HepG2 (cell line): Measurements from ENCODE around the gene B3GALNT2. TPM values are rescaled to one million over a fixed set of nuclear protein-coding genes. Genes with fewer than 3 reads are reported as not detected.

Experiments used
- ATAC-seq: fragments of 200-7000 bp; cut with Tn5 transposase; 3 replicates; pipeline ENCODE4 v1.9.1; 2020; ENCODE audit warnings: mild to moderate bottlenecking, moderate library complexity
- BruUV-seq: library from RNA; stranded (reverse); fragments of 400-500 nt; replicated peaks from 2 replicates; lab custom pipeline; 2021; lab: Mats Ljungman, UMichigan
- CTCF ChIA-PET: fragments of 300-600 bp; formaldehyde crosslinking; extraction: SDS; loops from one replicate; lab custom pipeline; 2021; ENCODE audit warnings: low total read pairs, inconsistent platforms, low intra/inter-chr PET ratio; lab: Yijun Ruan, JAX
- POLR2A ChIA-PET: fragments of 350-600 bp; sonication (Branson Sonifier 250); formaldehyde crosslinking; loops from one replicate; lab custom pipeline; 2020; ENCODE audit warnings: antibody characterized with exemption, inconsistent platforms; lab: Yijun Ruan, JAX
- DNase-seq: peaks from one replicate; pipeline ENCODE4 v3.0.0-alpha.2; 2015; ENCODE audit warnings: low spot score
- FAIRE-seq: peaks from 3 replicates; lab custom pipeline; 2011; peaks lifted over from hg19 to GRCh38; lab: Jason Lieb, UNC
- H2AFZ ChIP-seq: one replicate; pipeline ENCODE4 v1.6.1; 2011; ENCODE audit warnings: low read length, inconsistent platforms
- H3K27ac ChIP-seq: fragments of 300-600 bp; 3 replicates; pipeline ENCODE4 v1.8.0; 2011; ENCODE audit warnings: mixed run types, mild to moderate bottlenecking, mixed read lengths, low read length, inconsistent platforms; ENCODE audit not compliant: insufficient read depth; ENCODE audit errors: extremely low read length
- H3K27me3 ChIP-seq, 2 experiments: fragments of 200-600 bp in 1 of 2; 2 replicates in 1 of 2; 3 replicates in 1 of 2; pipeline versions ENCODE4 v1.6.0 to v1.8.0; 2011; ENCODE audit warnings: low read length in 2 of 2, mild to moderate bottlenecking in 2 of 2, moderate library complexity in 2 of 2, inconsistent platforms in 1 of 2; ENCODE audit not compliant: insufficient read depth in 2 of 2, control insufficient read depth in 1 of 2
- H3K36me3 ChIP-seq, 2 experiments: fragments of 200-600 bp in 1 of 2; replicated peaks in 1 of 2; 2 replicates in 1 of 2; 3 replicates in 1 of 2; pipeline versions ENCODE4 v1.5.1 to v1.8.0; 2011; ENCODE audit warnings: low read length in 2 of 2, inconsistent platforms in 1 of 2; ENCODE audit not compliant: insufficient read depth in 2 of 2, control insufficient read depth in 1 of 2
- H3K4me1 ChIP-seq: 2 replicates; pipeline ENCODE4 v1.5.1; 2012; ENCODE audit warnings: low read length, inconsistent platforms; ENCODE audit not compliant: insufficient read depth
- H3K4me2 ChIP-seq: 2 replicates; pipeline ENCODE4 v1.6.0; 2011; ENCODE audit warnings: low read depth, low read length, inconsistent platforms
- H3K4me3 ChIP-seq, 3 experiments: fragments of 200-600 bp in 1 of 3; sonication (generic), shearing (Covaris generic) in 1 of 3; replicated peaks in 1 of 3; 2 replicates each; pipeline ENCODE4 v1.5.1; 2011 to 2016; ENCODE audit warnings: low read length in 3 of 3, inconsistent platforms in 2 of 3, low read depth in 2 of 3, mild to moderate bottlenecking in 2 of 3, control low read depth in 1 of 3, mixed read lengths in 1 of 3; ENCODE audit not compliant: insufficient read depth in 1 of 3
- H3K79me2 ChIP-seq: one replicate; pipeline ENCODE4 v1.6.1; 2011; ENCODE audit warnings: low read length, inconsistent platforms; ENCODE audit not compliant: insufficient read depth
- H3K9ac ChIP-seq: 2 replicates; pipeline ENCODE4 v1.6.0; 2011; ENCODE audit warnings: mild to moderate bottlenecking, low read depth, low read length, inconsistent platforms; ENCODE audit not compliant: insufficient read depth
- H3K9me3 ChIP-seq: 2 replicates; pipeline ENCODE4 v1.5.1; 2012; ENCODE audit warnings: mild to moderate bottlenecking, low read length
- H4K20me1 ChIP-seq: 2 replicates; pipeline ENCODE4 v1.6.0; 2011; ENCODE audit warnings: inconsistent platforms, mild to moderate bottlenecking, low read length, moderate library complexity; ENCODE audit not compliant: insufficient read depth
- ARNT ChIP-seq: fragments of 450-650 bp; IDR thresholded peaks from 2 replicates; pipeline ENCODE4 v1.6.1; 2017
- ATAD3A ChIP-seq: sonication (generic); formaldehyde crosslinking; IDR thresholded peaks from 2 replicates; pipeline ENCODE4 v1.4.0; 2020; ENCODE audit warnings: missing genetic modification reagents
- ATM ChIP-seq: fragments of 450-650 bp; IDR thresholded peaks from 2 replicates; pipeline ENCODE4 v1.7.1; 2017; ENCODE audit warnings: mild to moderate bottlenecking, borderline replicate concordance
- BCL6 ChIP-seq: IDR thresholded peaks from 2 replicates; pipeline ENCODE4 v1.6.1; 2016; ENCODE audit warnings: missing genetic modification reagents, missing compliant biosample characterization
- NFIC ChIP-seq: IDR thresholded peaks from 2 replicates; pipeline ENCODE4 v1.6.1; 2012; ENCODE audit warnings: mild to moderate bottlenecking, low read length, inconsistent platforms
- SMARCC2 ChIP-seq: fragments of 450-650 bp; IDR thresholded peaks from 2 replicates; pipeline ENCODE4 v1.6.1; 2017; ENCODE audit warnings: antibody characterized with exemption, mild to moderate bottlenecking
- ZMYM3 ChIP-seq: sonication (generic); formaldehyde crosslinking; IDR thresholded peaks from 2 replicates; pipeline ENCODE4 v1.5.1; 2020; ENCODE audit warnings: mild to moderate bottlenecking, missing genetic modification reagents
- ZNF326 ChIP-seq: sonication (generic); formaldehyde crosslinking; IDR thresholded peaks from 2 replicates; pipeline ENCODE4 v1.4.0; 2020; ENCODE audit warnings: missing genetic modification reagents, borderline replicate concordance
- ZNF44 ChIP-seq: sonication (generic); formaldehyde crosslinking; IDR thresholded peaks from 2 replicates; pipeline ENCODE4 v1.5.1; 2020; ENCODE audit warnings: mild to moderate bottlenecking, missing genetic modification reagents
- ZNF616 ChIP-seq: sonication (generic); formaldehyde crosslinking; IDR thresholded peaks from 2 replicates; pipeline ENCODE4 v1.5.0; 2020; ENCODE audit warnings: low read depth, mild to moderate bottlenecking, missing genetic modification reagents
- WGBS: methylation state at CpG from one replicate; pipeline ENCODE4 v1.1.6; 2017; ENCODE audit warnings: low lambda C conversion rate; 5-methylcytosine and 5-hydroxymethylcytosine counted together
- in situ Hi-C: cut with HindIII; loops from 2 replicates; pipeline ENCODE4 v1.10.0; 2017; ENCODE audit warnings: low pct_unique_long_range_greater_than_20kb; ENCODE audit not compliant: extremely low pct_ligation_motif_present
- intact Hi-C: fragments of 100-400 bp; cut with micrococcal nuclease; formaldehyde crosslinking; loops from one replicate; pipeline ENCODE4 v1.10.0; 2022; ENCODE audit not compliant: unreplicated experiment
- polyA plus RNA-seq, 8 experiments: library from polyadenylated mRNA; depleted of rRNA in 3 of 8; stranded (reverse) in 7 of 8; unstranded in 1 of 8; fragments of >200 nt; fragmentation: Illumina TruSeq in 4 of 8; extraction: Trizol in 4 of 8; gene quantifications; 2 replicates each; pipeline versions ENCODE4 v1.2.1 to v1.2.3, GENCODE V29; 2011 to 2016; ENCODE audit warnings: low read depth in 4 of 8, missing spikeins in 1 of 8, mixed read lengths in 1 of 8; ENCODE audit not compliant: insufficient read depth in 1 of 8
- total RNA-seq, 5 experiments: library from RNA; depleted of rRNA; stranded (reverse); fragments of >200 nt; fragmentation: Illumina TruSeq; extraction: Trizol; gene quantifications; 2 replicates each; pipeline ENCODE4 v1.2.3, GENCODE V29; 2016; ENCODE audit warnings: low read depth in 1 of 5
- TF ChIP-seq, protein P1 (sequence below): sonication (generic); formaldehyde crosslinking; IDR thresholded peaks from 2 replicates; pipeline ENCODE4 v1.4.0; 2020; ENCODE audit warnings: missing genetic modification reagents
- TF ChIP-seq, protein P2 (sequence below): IDR thresholded peaks from 2 replicates; pipeline ENCODE4 v1.4.0; 2020; ENCODE audit warnings: mild to moderate bottlenecking, missing genetic modification reagents
- TF ChIP-seq, protein P3 (sequence below): sonication (generic); formaldehyde crosslinking; IDR thresholded peaks from 2 replicates; pipeline ENCODE4 v1.8.0; 2022; ENCODE audit warnings: missing genetic modification reagents, low read depth, mild to moderate bottlenecking, borderline replicate concordance
- TF ChIP-seq, protein P4 (sequence below): sonication (generic); formaldehyde crosslinking; IDR thresholded peaks from 2 replicates; pipeline ENCODE4 v1.4.0; 2020; ENCODE audit warnings: mild to moderate bottlenecking, low read depth, missing genetic modification reagents
- TF ChIP-seq, protein P5 (sequence below): sonication (generic); formaldehyde crosslinking; IDR thresholded peaks from 2 replicates; pipeline ENCODE4 v1.5.1; 2020; ENCODE audit warnings: mild to moderate bottlenecking, missing genetic modification reagents, borderline replicate concordance

B3GALNT2 gene
- total and polyA plus RNA-seq, 2 of the 13 experiments (the other 11 are each of a cell fraction or from before 2014, with no cell fraction given): 16.5 to 28.9 TPM

DNA sequence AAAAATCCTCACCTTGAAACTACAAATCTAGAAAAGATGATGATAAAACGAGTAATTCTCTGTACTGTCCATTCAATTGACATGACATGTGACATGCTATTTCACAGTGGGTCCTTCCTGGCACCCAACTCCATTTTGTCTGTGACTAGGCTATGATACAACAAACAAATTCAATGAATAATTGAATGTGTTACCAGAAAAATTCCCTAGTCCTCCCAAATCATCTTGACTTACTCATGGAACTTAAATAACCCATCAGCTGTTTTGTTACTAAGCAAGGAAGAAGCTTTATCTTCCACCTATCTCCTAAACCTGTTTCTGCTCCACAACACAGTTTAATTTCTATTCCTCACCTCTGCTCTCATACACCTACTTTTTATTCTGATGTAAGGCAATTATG lies 30.4 kb downstream of the B3GALNT2 start:
- 93% methylated on average over 1 of the region's 1 CpG for WGBS
- no peak overlapping the region for H3K9ac ChIP-seq
- POLR2A ChIA-PET: no interaction called here
- in situ Hi-C loops (no loop called here), intact Hi-C loops (no loop called here)
- no peaks in the 10 kb centered on the region for H3K79me2 ChIP-seq
- no peak overlapping the region for H2AFZ ChIP-seq
- H3K4me2 ChIP-seq: no peak overlapping the region
- no peaks in the 10 kb centered on the region for H3K9me3 ChIP-seq
- no peak overlapping the region for H3K27ac ChIP-seq
- H3K27me3 ChIP-seq: no peaks in the 10 kb centered on the region
- ATAC-seq (no peak), FAIRE-seq (no peak), DNase-seq (no peak)
- H3K4me3 ChIP-seq: no peak overlapping the region
- no peaks in the 10 kb centered on the region for H4K20me1 ChIP-seq
- no peaks in the 10 kb centered on the region for H3K4me1 ChIP-seq
- BruUV-seq: no TSS peak
- CTCF ChIA-PET: no interaction called here
- H3K36me3 ChIP-seq: peaks cover 1 to 35% of the 10 kb centered on the region in 2 experiments; a peak in 4 of 5 replicates
- TF ChIP-seq ARNT (no peak), ATAD3A (CRISPR knock-in tag) (no peak), BCL6 (no peak), ZNF616 (CRISPR knock-in tag) (no peak), SMARCC2 (no peak), NFIC (no peak), ZNF44 (CRISPR knock-in tag) (no peak), ZNF326 (CRISPR knock-in tag) (no peak), ATM (no peak), ZMYM3 (no peak)
- TF ChIP-seq, protein P1, sequence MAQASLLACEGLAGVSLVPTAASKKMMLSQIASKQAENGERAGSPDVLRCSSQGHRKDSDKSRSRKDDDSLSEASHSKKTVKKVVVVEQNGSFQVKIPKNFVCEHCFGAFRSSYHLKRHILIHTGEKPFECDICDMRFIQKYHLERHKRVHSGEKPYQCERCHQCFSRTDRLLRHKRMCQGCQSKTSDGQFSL: no peak
- TF ChIP-seq, protein P2, sequence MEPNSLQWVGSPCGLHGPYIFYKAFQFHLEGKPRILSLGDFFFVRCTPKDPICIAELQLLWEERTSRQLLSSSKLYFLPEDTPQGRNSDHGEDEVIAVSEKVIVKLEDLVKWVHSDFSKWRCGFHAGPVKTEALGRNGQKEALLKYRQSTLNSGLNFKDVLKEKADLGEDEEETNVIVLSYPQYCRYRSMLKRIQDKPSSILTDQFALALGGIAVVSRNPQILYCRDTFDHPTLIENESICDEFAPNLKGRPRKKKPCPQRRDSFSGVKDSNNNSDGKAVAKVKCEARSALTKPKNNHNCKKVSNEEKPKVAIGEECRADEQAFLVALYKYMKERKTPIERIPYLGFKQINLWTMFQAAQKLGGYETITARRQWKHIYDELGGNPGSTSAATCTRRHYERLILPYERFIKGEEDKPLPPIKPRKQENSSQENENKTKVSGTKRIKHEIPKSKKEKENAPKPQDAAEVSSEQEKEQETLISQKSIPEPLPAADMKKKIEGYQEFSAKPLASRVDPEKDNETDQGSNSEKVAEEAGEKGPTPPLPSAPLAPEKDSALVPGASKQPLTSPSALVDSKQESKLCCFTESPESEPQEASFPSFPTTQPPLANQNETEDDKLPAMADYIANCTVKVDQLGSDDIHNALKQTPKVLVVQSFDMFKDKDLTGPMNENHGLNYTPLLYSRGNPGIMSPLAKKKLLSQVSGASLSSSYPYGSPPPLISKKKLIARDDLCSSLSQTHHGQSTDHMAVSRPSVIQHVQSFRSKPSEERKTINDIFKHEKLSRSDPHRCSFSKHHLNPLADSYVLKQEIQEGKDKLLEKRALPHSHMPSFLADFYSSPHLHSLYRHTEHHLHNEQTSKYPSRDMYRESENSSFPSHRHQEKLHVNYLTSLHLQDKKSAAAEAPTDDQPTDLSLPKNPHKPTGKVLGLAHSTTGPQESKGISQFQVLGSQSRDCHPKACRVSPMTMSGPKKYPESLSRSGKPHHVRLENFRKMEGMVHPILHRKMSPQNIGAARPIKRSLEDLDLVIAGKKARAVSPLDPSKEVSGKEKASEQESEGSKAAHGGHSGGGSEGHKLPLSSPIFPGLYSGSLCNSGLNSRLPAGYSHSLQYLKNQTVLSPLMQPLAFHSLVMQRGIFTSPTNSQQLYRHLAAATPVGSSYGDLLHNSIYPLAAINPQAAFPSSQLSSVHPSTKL (CRISPR knock-in tag): no peak
- TF ChIP-seq, protein P3, sequence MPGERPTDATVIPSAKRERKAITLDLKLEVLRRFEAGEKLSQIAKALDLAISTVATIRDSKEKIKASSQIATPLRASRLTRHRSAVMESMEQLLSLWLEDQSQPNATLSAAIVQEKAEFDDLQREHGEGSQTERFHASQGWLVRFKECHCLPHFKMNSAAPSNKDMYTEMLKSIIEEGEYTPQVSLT (CRISPR knock-in tag): no peak
- TF ChIP-seq, protein P4, sequence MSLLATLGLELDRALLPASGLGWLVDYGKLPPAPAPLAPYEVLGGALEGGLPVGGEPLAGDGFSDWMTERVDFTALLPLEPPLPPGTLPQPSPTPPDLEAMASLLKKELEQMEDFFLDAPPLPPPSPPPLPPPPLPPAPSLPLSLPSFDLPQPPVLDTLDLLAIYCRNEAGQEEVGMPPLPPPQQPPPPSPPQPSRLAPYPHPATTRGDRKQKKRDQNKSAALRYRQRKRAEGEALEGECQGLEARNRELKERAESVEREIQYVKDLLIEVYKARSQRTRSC (CRISPR knock-in tag): no peak
- TF ChIP-seq, protein P5, sequence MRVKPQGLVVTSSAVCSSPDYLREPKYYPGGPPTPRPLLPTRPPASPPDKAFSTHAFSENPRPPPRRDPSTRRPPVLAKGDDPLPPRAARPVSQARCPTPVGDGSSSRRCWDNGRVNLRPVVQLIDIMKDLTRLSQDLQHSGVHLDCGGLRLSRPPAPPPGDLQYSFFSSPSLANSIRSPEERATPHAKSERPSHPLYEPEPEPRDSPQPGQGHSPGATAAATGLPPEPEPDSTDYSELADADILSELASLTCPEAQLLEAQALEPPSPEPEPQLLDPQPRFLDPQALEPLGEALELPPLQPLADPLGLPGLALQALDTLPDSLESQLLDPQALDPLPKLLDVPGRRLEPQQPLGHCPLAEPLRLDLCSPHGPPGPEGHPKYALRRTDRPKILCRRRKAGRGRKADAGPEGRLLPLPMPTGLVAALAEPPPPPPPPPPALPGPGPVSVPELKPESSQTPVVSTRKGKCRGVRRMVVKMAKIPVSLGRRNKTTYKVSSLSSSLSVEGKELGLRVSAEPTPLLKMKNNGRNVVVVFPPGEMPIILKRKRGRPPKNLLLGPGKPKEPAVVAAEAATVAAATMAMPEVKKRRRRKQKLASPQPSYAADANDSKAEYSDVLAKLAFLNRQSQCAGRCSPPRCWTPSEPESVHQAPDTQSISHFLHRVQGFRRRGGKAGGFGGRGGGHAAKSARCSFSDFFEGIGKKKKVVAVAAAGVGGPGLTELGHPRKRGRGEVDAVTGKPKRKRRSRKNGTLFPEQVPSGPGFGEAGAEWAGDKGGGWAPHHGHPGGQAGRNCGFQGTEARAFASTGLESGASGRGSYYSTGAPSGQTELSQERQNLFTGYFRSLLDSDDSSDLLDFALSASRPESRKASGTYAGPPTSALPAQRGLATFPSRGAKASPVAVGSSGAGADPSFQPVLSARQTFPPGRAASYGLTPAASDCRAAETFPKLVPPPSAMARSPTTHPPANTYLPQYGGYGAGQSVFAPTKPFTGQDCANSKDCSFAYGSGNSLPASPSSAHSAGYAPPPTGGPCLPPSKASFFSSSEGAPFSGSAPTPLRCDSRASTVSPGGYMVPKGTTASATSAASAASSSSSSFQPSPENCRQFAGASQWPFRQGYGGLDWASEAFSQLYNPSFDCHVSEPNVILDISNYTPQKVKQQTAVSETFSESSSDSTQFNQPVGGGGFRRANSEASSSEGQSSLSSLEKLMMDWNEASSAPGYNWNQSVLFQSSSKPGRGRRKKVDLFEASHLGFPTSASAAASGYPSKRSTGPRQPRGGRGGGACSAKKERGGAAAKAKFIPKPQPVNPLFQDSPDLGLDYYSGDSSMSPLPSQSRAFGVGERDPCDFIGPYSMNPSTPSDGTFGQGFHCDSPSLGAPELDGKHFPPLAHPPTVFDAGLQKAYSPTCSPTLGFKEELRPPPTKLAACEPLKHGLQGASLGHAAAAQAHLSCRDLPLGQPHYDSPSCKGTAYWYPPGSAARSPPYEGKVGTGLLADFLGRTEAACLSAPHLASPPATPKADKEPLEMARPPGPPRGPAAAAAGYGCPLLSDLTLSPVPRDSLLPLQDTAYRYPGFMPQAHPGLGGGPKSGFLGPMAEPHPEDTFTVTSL: no peak
